GM18505 (cell line): Measurements from ENCODE around the gene RIMBP3B.
"Not testable (repeated sequence)": the region's sequence is repeated elsewhere in the genome, so short reads cannot be mapped to it uniquely, and the experiment has no call there.

Experiments used
- ATAC-seq: cut with Tn5 transposase; IDR thresholded peaks from one replicate; pipeline ENCODE4 v1.9.1; 2021; ENCODE audit not compliant: unreplicated experiment

The RIMBP3B gene

DNA sequence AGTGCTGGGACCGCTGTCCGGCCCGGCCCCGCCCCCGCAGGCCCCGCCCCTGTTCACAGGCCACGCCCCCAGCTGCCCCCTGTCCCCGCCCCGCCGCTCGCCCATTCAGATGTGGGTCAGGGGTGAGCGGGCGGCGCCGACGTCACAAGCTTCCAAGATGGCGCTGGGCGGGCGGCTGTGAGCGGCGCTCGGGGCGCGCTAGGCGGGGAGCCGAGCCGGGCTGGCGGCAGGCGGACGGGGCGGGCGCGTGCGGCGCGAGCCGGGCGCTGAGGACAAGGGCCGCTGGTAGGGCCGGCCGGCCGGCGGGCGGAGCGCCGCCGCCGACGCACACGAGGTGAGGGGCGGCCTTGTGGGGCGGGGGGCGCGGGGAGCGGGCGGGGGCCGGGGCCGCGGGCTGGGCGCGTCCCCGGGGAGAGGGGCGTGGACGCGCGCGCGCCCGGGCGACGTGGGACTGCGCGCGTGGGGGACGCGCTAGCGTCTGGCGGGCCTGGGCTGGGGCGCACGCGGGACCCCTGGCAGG, 33.7 kb downstream of the RIMBP3B start, which contains the start of gene HIC2:
HIC2 (plus strand) TSS at position 145 of the 520 bp plus-strand sequence. CDS start 25,461 bp downstream, outside the sequence.
- peak; percentile 69 for ATAC-seq

DNA sequence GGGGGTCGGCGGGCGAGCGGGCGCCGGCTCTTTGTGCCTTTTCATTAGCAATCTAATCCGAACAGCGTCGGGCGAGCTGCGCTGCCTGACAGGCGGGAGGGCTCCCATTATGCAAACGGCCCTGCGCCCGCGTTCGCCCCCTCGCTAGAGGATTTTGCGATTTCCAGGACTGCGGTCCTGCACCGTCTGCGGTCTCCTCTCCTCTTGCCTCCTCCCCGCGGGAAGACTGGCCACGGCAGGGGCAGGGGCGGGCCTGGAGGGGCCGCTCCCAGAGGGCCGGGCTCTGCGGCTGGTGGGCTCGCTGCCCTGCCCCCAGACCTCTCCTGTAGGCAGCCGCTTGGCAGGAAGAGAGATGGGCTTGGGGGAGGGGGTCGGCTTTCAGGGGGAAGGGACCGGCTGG, 34.3 kb downstream of the RIMBP3B start:
- ATAC-seq = peak; percentile 24

DNA sequence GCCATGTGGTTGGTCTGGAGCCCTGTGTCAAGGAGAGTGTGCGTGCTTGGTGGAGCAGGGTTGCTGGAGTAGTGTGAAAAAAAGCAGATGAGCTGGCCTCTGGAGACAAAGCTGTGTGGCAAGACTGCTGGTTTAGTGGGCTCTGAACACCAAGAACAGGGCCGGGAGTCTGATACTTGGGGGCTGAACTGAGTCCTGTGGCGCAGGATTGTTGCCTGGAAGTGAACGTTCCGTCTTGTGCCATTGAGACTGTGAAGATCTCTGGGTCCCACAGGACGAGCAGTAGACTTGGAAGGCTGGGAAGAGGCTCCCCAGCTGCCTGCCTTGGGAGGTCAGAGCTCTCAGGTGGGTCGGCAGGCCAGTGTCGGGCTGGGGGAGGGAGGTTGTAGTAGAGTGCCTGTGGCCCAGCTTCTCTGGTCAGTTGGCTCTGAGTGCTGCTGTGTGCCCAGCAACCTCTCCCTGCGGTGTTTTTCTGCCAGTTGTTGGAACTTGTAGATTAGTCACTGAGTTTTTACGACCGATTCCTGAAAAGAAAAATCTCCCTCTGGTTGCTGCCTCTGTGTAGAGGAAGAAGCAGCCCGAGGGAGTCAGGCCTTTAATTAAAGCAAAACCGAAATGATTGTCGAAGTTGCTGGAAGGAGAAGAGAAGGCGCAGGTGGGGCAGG, 35.6 kb downstream of the RIMBP3B start:
- ATAC-seq = not testable (repeated sequence)

DNA sequence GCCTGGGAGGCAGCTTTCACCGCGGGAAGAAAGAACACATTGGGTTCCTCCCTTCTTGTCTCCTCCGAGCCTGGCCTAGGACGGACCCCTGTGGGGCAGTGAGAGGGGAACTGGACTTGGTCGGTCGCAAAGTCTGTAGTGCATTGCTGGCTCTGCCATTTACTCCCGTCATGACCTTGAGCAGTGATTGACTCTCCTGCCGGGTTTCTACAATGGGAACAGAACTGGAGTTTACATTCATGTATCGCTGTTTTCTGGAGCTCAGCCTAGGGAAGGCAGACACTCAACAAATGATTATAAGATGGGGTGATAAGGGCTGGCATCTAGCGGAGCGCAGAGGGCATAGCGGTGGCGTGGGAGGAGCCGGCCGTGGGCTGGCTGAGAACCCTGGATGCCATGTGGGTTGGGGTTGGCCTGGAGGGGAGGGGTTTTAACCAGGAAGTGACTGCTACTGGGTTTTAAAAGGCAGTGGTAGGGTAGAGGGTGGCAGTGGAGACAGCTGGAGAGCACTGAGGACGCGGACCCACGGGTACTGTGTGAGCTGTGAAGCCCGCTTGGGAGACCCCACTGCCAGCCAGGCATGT, 36.7 kb downstream of the RIMBP3B start:
- ATAC-seq = not testable (repeated sequence)

DNA sequence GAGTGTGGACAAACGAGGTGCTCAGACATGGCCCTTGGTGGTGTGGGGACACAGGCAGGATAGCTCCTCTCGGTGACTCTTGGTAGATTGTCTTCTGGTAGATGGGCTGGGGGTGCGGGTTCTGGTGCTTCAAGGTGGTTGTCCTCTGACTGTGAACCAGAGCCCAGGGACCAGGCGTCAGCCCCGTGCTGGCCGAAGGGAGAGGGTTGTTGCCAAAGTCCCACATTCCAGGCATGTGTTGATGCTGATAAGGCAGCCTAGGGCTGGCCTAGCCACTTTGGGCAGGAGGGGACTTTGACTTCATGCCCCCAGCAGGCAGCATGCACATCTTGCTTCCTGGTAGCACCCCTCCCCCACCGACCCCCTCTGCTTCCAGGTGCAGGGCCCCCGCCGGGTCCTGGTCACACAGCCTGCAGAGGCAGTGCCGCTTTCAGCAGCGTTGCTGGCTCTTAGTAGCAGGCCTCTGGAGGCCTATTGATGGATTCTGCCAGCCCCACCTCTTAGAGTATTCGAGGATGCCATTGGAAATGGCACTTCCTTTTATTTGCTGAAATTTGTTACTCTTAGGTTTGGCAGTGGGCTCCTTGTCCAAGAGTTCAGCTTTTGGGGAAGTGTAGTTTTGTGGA, 40.6 kb downstream of the RIMBP3B start:
- not testable (repeated sequence) for ATAC-seq

DNA sequence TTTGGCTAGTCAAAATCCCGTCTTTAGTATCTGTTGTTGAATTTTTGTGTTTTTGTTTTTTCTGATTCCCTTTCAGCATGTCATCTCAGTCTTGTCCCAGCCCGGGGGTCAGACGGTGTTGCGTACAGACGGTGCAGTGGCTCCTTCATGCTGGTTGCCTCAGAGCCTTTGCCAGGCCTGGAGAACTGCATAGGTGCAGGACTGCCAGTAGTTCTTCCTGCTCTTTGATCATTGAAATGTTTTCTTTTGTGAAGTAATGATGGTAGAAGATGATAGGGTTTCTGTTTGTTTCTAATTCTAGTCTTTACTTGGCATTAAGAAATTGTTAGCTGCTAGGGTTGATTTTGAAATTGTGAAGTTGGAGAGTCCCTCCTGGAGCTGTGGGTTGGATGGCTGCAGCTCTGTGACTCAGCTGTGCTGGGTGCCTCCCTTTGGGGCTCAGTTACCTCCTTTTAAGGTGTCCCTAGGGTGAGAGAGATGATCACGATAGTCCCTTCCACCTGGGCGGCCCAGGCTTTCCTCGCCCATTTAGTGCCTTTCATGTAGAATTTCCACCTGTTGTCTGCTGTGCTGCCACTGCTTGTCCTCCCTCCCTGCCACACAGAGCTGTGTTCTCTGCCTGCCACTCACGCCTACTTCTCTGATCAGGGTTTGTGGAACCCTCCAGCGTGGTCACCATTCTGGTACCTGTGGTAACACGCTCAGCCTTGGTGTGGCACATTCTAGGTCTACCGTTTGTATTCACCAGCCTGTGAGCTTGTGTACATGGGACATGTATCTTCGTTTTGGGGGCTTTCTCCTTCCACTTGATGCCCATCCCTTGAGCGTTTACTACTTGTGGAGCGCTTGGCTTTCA, 51.1 kb downstream of the RIMBP3B start:
- not testable (repeated sequence) for ATAC-seq

DNA sequence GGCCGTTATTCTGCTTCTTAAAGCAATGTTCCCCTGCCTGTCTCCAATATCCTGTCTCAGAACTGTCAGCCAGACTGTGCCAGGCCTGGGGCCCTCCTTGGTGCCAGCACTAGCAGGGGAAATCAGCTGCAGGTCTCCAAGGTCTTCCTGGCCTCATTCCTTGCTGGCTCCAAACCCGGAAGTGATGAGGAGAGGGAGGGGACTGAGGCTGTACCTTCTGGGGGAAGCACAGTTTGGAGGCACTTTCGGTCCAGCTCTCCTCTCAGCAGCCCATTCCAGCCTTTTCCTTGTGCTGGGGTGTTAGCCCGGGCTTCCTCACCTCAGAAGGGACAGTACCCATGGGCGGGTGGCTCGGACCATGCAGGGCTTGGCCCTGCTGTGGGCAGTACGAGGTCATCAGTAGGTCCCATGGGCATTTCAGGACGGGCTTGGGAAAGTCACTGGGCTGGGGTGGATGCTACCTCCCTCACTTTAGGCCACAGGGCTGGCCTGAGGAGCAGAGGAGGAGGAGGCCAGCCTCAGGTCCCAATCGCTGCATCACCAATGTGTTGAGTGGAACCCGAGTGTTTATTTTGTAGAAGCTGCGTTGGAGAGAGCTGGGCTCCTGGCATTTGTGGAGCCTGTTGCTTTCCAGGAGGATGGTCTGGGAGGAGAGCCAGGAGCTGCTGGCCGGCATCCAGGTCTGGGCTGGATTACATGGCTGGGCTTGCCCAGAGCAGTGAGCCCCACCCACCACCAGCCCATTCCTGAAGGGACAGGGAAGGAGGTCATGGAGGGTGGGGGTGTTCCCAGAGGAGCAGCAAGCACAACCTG, 52.7 kb downstream of the RIMBP3B start:
- ATAC-seq = not testable (repeated sequence)

DNA sequence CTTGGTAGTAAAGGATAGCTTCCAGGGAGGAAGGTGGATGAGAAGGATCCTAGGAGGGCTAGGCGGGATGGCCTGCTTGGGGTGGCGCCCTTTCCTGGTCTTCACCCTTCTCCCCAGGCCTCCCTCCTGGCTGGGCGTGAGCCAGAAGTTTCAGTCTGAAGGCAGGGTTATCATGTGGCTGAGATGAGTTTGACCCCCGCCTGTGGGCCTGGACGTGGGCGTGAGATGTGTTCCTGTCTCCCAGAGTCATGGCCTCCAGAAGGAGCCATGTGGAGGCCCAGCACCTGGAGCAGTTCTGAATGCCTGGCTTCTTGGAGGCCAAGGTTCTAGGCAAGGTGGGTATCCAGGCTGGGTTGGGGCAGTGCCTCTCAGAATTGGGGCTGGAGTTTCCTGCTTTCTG, 54.5 kb downstream of the RIMBP3B start:
- not testable (repeated sequence) for ATAC-seq
